OCI-LY7 (cell line): Measurements from ENCODE around the gene SMIM8. TPM values are rescaled to one million over a fixed set of nuclear protein-coding genes. Genes with fewer than 3 reads are reported as not detected.

Experiments used
- BruUV-seq: library from RNA; stranded (reverse); fragments of 400-500 nt; replicated peaks from 2 replicates; lab custom pipeline; 2021; lab: Mats Ljungman, UMichigan
- CTCF ChIA-PET: fragments of 300-600 bp; sonication (Branson Sonifier 250); formaldehyde crosslinking; loops from one replicate; lab custom pipeline; 2022; ENCODE audit warnings: antibody characterized with exemption; ENCODE audit not compliant: unreplicated experiment; lab: Charles Lee
- POLR2A ChIA-PET: fragments of 300-600 bp; sonication (Branson Sonifier 250); formaldehyde crosslinking; loops from one replicate; lab custom pipeline; 2022; ENCODE audit warnings: antibody characterized with exemption; lab: Charles Lee
- DNase-seq: peaks from one replicate; pipeline ENCODE4 v3.0.0-alpha.2; 2015; ENCODE audit warnings: low spot score
- H2AFZ ChIP-seq: fragments of 200-600 bp; sonication (generic), shearing (Covaris generic); 2 replicates; pipeline ENCODE4 v1.6.1; 2014; ENCODE audit warnings: mild to moderate bottlenecking, antibody characterized with exemption, low read length, moderate library complexity
- H3K27ac ChIP-seq: fragments of 200-600 bp; sonication (generic); 2 replicates; pipeline ENCODE4 v1.5.1; 2014; ENCODE audit warnings: mixed run types, low read depth, mild to moderate bottlenecking, moderate library complexity, low read length, inconsistent platforms; ENCODE audit not compliant: poor library complexity, severe bottlenecking
- H3K36me3 ChIP-seq: fragments of 200-600 bp; sonication (generic); 2 replicates; pipeline ENCODE4 v1.6.1; 2014; ENCODE audit warnings: mild to moderate bottlenecking, antibody characterized with exemption, low read length, moderate library complexity, mixed read lengths; ENCODE audit not compliant: insufficient read depth
- H3K4me1 ChIP-seq: fragments of 200-600 bp; sonication (generic); 2 replicates; pipeline ENCODE4 v1.5.1; 2014; ENCODE audit warnings: mild to moderate bottlenecking, low read length; ENCODE audit not compliant: insufficient read depth, poor library complexity, severe bottlenecking
- H3K4me2 ChIP-seq: fragments of 200-600 bp; sonication (generic); 2 replicates; pipeline ENCODE4 v1.6.1; 2014; ENCODE audit warnings: mild to moderate bottlenecking, low read length
- H3K4me3 ChIP-seq: fragments of 200-600 bp; sonication (generic); 2 replicates; pipeline ENCODE4 v1.5.1; 2014; ENCODE audit warnings: mild to moderate bottlenecking, low read depth, low read length; ENCODE audit not compliant: poor library complexity, severe bottlenecking
- H3K79me2 ChIP-seq: fragments of 200-600 bp; sonication (generic); 2 replicates; pipeline ENCODE4 v1.6.1; 2016; ENCODE audit warnings: low read depth, mild to moderate bottlenecking, low read length, moderate library complexity, mixed read lengths; ENCODE audit not compliant: insufficient read depth
- H3K9me2 ChIP-seq: fragments of 200-600 bp; sonication (generic); 2 replicates; pipeline ENCODE4 v1.6.1; 2016; ENCODE audit warnings: mild to moderate bottlenecking, low read length, mixed read lengths; ENCODE audit not compliant: insufficient read depth
- H3K9me3 ChIP-seq: fragments of 200-600 bp; sonication (generic); 2 replicates; pipeline ENCODE4 v1.6.1; 2014; ENCODE audit warnings: mild to moderate bottlenecking, mixed run types, low read length, mixed read lengths
- H4K20me1 ChIP-seq: fragments of 200-600 bp; sonication (generic); 2 replicates; pipeline ENCODE4 v1.6.1; 2014; ENCODE audit warnings: mild to moderate bottlenecking, antibody characterized with exemption, low read length, moderate library complexity, mixed read lengths; ENCODE audit not compliant: insufficient read depth
- CTCF ChIP-seq: fragments of 200-600 bp; sonication (generic); conservative IDR thresholded peaks from 2 replicates; pipeline ENCODE4 v1.5.1; 2014; ENCODE audit warnings: mild to moderate bottlenecking, antibody characterized with exemption, low read length, moderate library complexity, mixed read lengths
- EZH2phosphoT487 ChIP-seq: fragments of 200-600 bp; sonication (generic); IDR thresholded peaks from 2 replicates; pipeline ENCODE4 v1.6.1; 2018; ENCODE audit warnings: low read depth, borderline replicate concordance, mild to moderate bottlenecking, mixed run types, antibody characterized with exemption, low read length, moderate library complexity, mixed read lengths
- intact Hi-C: fragments of 100-400 bp; cut with micrococcal nuclease; formaldehyde crosslinking; loops from one replicate; pipeline ENCODE4 v1.10.0; 2022; ENCODE audit not compliant: unreplicated experiment
- total RNA-seq, 2 experiments: library from RNA; depleted of rRNA in 1 of 2; stranded (reverse); fragments of >200 nt in 1 of 2; shearing (Covaris generic) in 1 of 2; gene quantifications; 2 replicates each; pipeline ENCODE4 v1.2.3, GENCODE V29; 2014 to 2022

SMIM8 gene
- total RNA-seq, 2 experiments from 2014 or later: 6.6 to 12.5 TPM

- no peak for DNase-seq
- Histone ChIP-seq H3K36me3 (no peaks in the 10 kb centered on the region), H3K27ac (no peak overlapping the region), H3K79me2 (no peaks in the 10 kb centered on the region), H3K9me3 (no peaks in the 10 kb centered on the region), H2AFZ (no peak overlapping the region), H3K4me2 (no peak overlapping the region), H3K4me3 (no peak overlapping the region), H4K20me1 (no peaks in the 10 kb centered on the region), H3K4me1 (no peaks in the 10 kb centered on the region), H3K9me2 (no peaks in the 10 kb centered on the region)
- ChIA-PET POLR2A (interaction anchor here (0.8 to 1.3 kb wide), 4 partner anchors 16 to 139 kb away, joined by 3 to 5 read pairs (median 4); no protein-coding TSS in a partner anchor), CTCF (no interaction called here)
- intact Hi-C loops: loop anchor here (10.0 kb wide), 1 partner anchor 142 kb away; no protein-coding TSS in a partner anchor
- no TSS peak for BruUV-seq
- TF ChIP-seq EZH2phosphoT487 (no peak), CTCF (no peak)
Observed at GRCh38 chr6:87276624-87277023, 45.8 kb upstream of the SMIM8 start.

- BruUV-seq: no TSS peak
- ChIA-PET POLR2A (interaction anchor here (0.6 to 1.3 kb wide), 6 partner anchors 15 to 1873 kb away, joined by 3 to 5 read pairs (median 4); no protein-coding TSS in a partner anchor), CTCF (no interaction called here)
- TF ChIP-seq CTCF: peak; percentile 74
- no peak for TF ChIP-seq EZH2phosphoT487
- peak; percentile 37 for DNase-seq
- H3K9me3 ChIP-seq: no peaks in the 10 kb centered on the region
- H3K4me2 ChIP-seq: no peak overlapping the region
- no peaks in the 10 kb centered on the region for H4K20me1 ChIP-seq
- H3K36me3 ChIP-seq: no peaks in the 10 kb centered on the region
- no peak overlapping the region for H2AFZ ChIP-seq
- no peaks in the 10 kb centered on the region for H3K9me2 ChIP-seq
- no peak overlapping the region for H3K4me3 ChIP-seq
- H3K27ac ChIP-seq: no peak overlapping the region
- intact Hi-C loops: loop anchor here (10.0 kb wide), 1 partner anchor 142 kb away; no protein-coding TSS in a partner anchor
- H3K79me2 ChIP-seq: no peaks in the 10 kb centered on the region
- H3K4me1 ChIP-seq: no peaks in the 10 kb centered on the region
Observed at GRCh38 chr6:87277123-87277522, 45.3 kb upstream of the SMIM8 start.

- Histone ChIP-seq H3K27ac (no peak overlapping the region), H3K4me3 (no peak overlapping the region), H3K79me2 (no peaks in the 10 kb centered on the region), H4K20me1 (no peaks in the 10 kb centered on the region), H3K9me3 (no peaks in the 10 kb centered on the region), H3K4me2 (no peak overlapping the region), H3K4me1 (no peaks in the 10 kb centered on the region), H3K9me2 (no peaks in the 10 kb centered on the region), H2AFZ (no peak overlapping the region), H3K36me3 (no peaks in the 10 kb centered on the region)
- intact Hi-C loops: loop anchor here (10.0 kb wide), 1 partner anchor 144 kb away; no protein-coding TSS in a partner anchor
- POLR2A ChIA-PET: interaction anchor here (0.6 to 1.4 kb wide), 2 partner anchors 9 to 399 kb away, joined by 3 read pairs; no protein-coding TSS in a partner anchor
- no TSS peak for BruUV-seq
- CTCF ChIA-PET: no interaction called here
- TF ChIP-seq EZH2phosphoT487 (no peak), CTCF (no peak)
- no peak for DNase-seq
Observed at GRCh38 chr6:87279196-87279595, 43.2 kb upstream of the SMIM8 start.
